ENCODE results near the gene PLEKHH1.

DNA sequence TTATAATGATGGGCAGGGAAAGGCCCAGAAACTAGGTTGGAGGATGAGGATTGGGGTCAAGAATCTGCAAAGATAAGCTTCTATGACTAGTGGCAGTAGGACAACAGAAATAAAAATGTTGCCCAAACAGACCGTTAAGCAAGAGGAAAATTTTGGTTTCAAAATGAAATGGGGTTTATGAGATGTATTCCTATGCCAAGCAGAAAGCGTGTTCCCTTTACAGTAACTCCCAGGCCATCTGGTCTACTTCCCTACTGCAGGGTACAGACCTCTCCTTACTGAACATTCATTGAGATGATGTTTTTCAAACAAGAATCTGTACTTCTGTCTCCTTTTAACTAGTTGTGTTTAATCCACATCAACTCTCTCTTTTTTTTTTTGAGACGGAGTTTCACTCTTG, 24.1 kb upstream of the PLEKHH1 start:
- TF ChIP-seq GABPA (IDR thresholded peaks at IDR 0.05 in 1 of 2, conservative IDR thresholded peaks at IDR 0.05 in 1 of 2): no peak
- TF ChIP-seq, protein P1, sequence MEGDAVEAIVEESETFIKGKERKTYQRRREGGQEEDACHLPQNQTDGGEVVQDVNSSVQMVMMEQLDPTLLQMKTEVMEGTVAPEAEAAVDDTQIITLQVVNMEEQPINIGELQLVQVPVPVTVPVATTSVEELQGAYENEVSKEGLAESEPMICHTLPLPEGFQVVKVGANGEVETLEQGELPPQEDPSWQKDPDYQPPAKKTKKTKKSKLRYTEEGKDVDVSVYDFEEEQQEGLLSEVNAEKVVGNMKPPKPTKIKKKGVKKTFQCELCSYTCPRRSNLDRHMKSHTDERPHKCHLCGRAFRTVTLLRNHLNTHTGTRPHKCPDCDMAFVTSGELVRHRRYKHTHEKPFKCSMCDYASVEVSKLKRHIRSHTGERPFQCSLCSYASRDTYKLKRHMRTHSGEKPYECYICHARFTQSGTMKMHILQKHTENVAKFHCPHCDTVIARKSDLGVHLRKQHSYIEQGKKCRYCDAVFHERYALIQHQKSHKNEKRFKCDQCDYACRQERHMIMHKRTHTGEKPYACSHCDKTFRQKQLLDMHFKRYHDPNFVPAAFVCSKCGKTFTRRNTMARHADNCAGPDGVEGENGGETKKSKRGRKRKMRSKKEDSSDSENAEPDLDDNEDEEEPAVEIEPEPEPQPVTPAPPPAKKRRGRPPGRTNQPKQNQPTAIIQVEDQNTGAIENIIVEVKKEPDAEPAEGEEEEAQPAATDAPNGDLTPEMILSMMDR (IDR thresholded peaks at IDR 0.05; ENCODE audit: low read depth, low read length, missing input control): no peak
- TF ChIP-seq FOXA1 (IDR thresholded peaks at IDR 0.05): no peak
- TF ChIP-seq, protein P2, sequence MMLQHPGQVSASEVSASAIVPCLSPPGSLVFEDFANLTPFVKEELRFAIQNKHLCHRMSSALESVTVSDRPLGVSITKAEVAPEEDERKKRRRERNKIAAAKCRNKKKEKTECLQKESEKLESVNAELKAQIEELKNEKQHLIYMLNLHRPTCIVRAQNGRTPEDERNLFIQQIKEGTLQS (IDR thresholded peaks at IDR 0.05): no peak
- TF ChIP-seq, protein P3, sequence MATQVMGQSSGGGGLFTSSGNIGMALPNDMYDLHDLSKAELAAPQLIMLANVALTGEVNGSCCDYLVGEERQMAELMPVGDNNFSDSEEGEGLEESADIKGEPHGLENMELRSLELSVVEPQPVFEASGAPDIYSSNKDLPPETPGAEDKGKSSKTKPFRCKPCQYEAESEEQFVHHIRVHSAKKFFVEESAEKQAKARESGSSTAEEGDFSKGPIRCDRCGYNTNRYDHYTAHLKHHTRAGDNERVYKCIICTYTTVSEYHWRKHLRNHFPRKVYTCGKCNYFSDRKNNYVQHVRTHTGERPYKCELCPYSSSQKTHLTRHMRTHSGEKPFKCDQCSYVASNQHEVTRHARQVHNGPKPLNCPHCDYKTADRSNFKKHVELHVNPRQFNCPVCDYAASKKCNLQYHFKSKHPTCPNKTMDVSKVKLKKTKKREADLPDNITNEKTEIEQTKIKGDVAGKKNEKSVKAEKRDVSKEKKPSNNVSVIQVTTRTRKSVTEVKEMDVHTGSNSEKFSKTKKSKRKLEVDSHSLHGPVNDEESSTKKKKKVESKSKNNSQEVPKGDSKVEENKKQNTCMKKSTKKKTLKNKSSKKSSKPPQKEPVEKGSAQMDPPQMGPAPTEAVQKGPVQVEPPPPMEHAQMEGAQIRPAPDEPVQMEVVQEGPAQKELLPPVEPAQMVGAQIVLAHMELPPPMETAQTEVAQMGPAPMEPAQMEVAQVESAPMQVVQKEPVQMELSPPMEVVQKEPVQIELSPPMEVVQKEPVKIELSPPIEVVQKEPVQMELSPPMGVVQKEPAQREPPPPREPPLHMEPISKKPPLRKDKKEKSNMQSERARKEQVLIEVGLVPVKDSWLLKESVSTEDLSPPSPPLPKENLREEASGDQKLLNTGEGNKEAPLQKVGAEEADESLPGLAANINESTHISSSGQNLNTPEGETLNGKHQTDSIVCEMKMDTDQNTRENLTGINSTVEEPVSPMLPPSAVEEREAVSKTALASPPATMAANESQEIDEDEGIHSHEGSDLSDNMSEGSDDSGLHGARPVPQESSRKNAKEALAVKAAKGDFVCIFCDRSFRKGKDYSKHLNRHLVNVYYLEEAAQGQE (IDR thresholded peaks at IDR 0.05): no peak
- no peak for TF ChIP-seq EGR1 (IDR thresholded peaks at IDR 0.05; ENCODE audit: low read depth in 2 of 2)
- TF ChIP-seq, protein P4, sequence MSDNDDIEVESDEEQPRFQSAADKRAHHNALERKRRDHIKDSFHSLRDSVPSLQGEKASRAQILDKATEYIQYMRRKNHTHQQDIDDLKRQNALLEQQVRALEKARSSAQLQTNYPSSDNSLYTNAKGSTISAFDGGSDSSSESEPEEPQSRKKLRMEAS (IDR thresholded peaks at IDR 0.05): no peak

All from liver (tissue), 3 donors.